Measurements from ENCODE around the gene TAOK2.

The TAOK2 gene

GRCh38 chr16:29963021-29963743, 10.5 kb upstream of the TAOK2 start:
- DNase-seq (ENCODE audit: low read depth in 2 of 2): no peak

GRCh38 chr16:29968205-29968604, 5.5 kb upstream of the TAOK2 start:
- no peak for DNase-seq (ENCODE audit: low read depth in 2 of 2)

GRCh38 chr16:29971304-29971703, 2.4 kb upstream of the TAOK2 start:
- no peak for DNase-seq (ENCODE audit: low read depth in 2 of 2)

- DNase-seq (ENCODE audit: low read depth in 2 of 2): no peak
Observed at GRCh38 chr16:29972500-29972899, 1.2 kb upstream of the TAOK2 start.

- no peak for DNase-seq (ENCODE audit: low read depth in 2 of 2)
Observed at GRCh38 chr16:29972992-29973383, 680 bp upstream of the TAOK2 start.

GRCh38 chr16:29974291-29975133, 844 bp downstream of the TAOK2 start:
- DNase-seq (ENCODE audit: low read depth in 2 of 2): no peak

GRCh38 chr16:29975134-29975538, 1.5 kb downstream of the TAOK2 start:
- no peak for DNase-seq (ENCODE audit: low read depth in 2 of 2)

- DNase-seq (ENCODE audit: low read depth in 2 of 2): no peak
Observed at GRCh38 chr16:29975811-29976511, 2.3 kb downstream of the TAOK2 start.

GRCh38 chr16:29977063-29977825, 3.6 kb downstream of the TAOK2 start:
- no peak for DNase-seq (ENCODE audit: low read depth in 2 of 2)

- DNase-seq (ENCODE audit: low read depth in 2 of 2): no peak
Observed at GRCh38 chr16:29978081-29978480, 4.4 kb downstream of the TAOK2 start.

- DNase-seq (ENCODE audit: low read depth in 2 of 2): no peak
Observed at GRCh38 chr16:29978564-29979270, 5.0 kb downstream of the TAOK2 start.

GRCh38 chr16:29982560-29983419, 9.1 kb downstream of the TAOK2 start:
- DNase-seq (ENCODE audit: low read depth in 2 of 2): no peak

GRCh38 chr16:29983420-29984136, 9.9 kb downstream of the TAOK2 start:
- no peak for DNase-seq (ENCODE audit: low read depth in 2 of 2)

GRCh38 chr16:29984137-29984763, 10.6 kb downstream of the TAOK2 start:
- no peak for DNase-seq (ENCODE audit: low read depth in 2 of 2)

- no peak for DNase-seq (ENCODE audit: low read depth in 2 of 2)
Observed at GRCh38 chr16:29984764-29985147, 11.1 kb downstream of the TAOK2 start.

GRCh38 chr16:29985271-29985811, 11.7 kb downstream of the TAOK2 start:
- no peak for DNase-seq (ENCODE audit: low read depth in 2 of 2)

- DNase-seq (ENCODE audit: low read depth in 2 of 2): no peak
Observed at GRCh38 chr16:29986231-29986630, 12.6 kb downstream of the TAOK2 start.

GRCh38 chr16:29986931-29987330, 13.3 kb downstream of the TAOK2 start:
- DNase-seq (ENCODE audit: low read depth in 2 of 2): no peak

All from stimulated activated CD8-positive, alpha-beta memory T cell treated with anti-CD3 and anti-CD28 coated beads, Interleukin-7, amount 100 ng/mL, for 1 hour (primary cell).